SK-N-SH (cell line): ENCODE data around the gene KIF18A. TPM values are rescaled to one million over a fixed set of nuclear protein-coding genes. Genes with fewer than 3 reads are reported as not detected.

Experiments used
- CTCF ChIA-PET: fragments of 300-600, 350-600 bp; formaldehyde crosslinking; extraction: SDS; loops from one replicate; lab custom pipeline; 2021; lab: Yijun Ruan, JAX
- POLR2A ChIA-PET: fragments of 350-600 bp; sonication (Branson Sonifier 250); formaldehyde crosslinking; extraction: SDS; loops from one replicate; lab custom pipeline; 2020; ENCODE audit warnings: antibody characterized with exemption, inconsistent platforms; lab: Yijun Ruan, JAX
- DNase-seq: peaks from one replicate; pipeline ENCODE4 v3.0.0; 2012
- H2AFZ ChIP-seq: fragments of 200-600 bp; sonication (generic); 2 replicates; pipeline ENCODE4 v1.8.1; 2016; ENCODE audit warnings: antibody characterized with exemption, mild to moderate bottlenecking, low read depth
- H3F3A ChIP-seq: fragments of 200-600 bp; sonication (generic); replicated peaks from 2 replicates; pipeline ENCODE3; 2016; ENCODE audit warnings: antibody characterized with exemption, mild to moderate bottlenecking; ENCODE audit not compliant: insufficient read depth
- H3K27ac ChIP-seq, 2 experiments: fragments of 200-500 bp in 1 of 2; fragments of 200-600 bp in 1 of 2; sonication (Bioruptor generic) in 1 of 2; sonication (generic), shearing (Covaris generic) in 1 of 2; 2 replicates each; pipeline versions ENCODE4 v1.5.1 to v1.6.1; 2014 to 2016; ENCODE audit warnings: low read depth in 2 of 2, inconsistent platforms in 1 of 2, low read length in 1 of 2, mild to moderate bottlenecking in 1 of 2, mixed read lengths in 1 of 2
- H3K27me3 ChIP-seq: fragments of 200-600 bp; sonication (generic), shearing (Covaris generic); 2 replicates; pipeline ENCODE4 v1.6.1; 2016; ENCODE audit warnings: mixed run types; ENCODE audit not compliant: insufficient read depth
- H3K36me3 ChIP-seq, 2 experiments: fragments of 200-500 bp in 1 of 2; fragments of 200-600 bp in 1 of 2; sonication (Bioruptor generic) in 1 of 2; sonication (generic) in 1 of 2; replicated peaks in 1 of 2; 2 replicates each; pipeline versions ENCODE3 to v1.5.1; 2014 to 2016; ENCODE audit warnings: low read length in 1 of 2, mild to moderate bottlenecking in 1 of 2; ENCODE audit not compliant: insufficient read depth in 2 of 2, control insufficient read depth in 1 of 2
- H3K4me1 ChIP-seq, 2 experiments: fragments of 200-500 bp in 1 of 2; fragments of 200-600 bp in 1 of 2; sonication (Bioruptor generic) in 1 of 2; sonication (generic), shearing (Covaris generic) in 1 of 2; 2 replicates each; pipeline versions ENCODE4 v1.5.1 to v1.6.1; 2014 to 2016; ENCODE audit warnings: low read depth in 1 of 2, low read length in 1 of 2, mixed run types in 1 of 2; ENCODE audit not compliant: insufficient read depth in 2 of 2, control insufficient read depth in 1 of 2
- H3K4me2 ChIP-seq: fragments of 200-600 bp; sonication (generic), shearing (Covaris generic); 2 replicates; pipeline ENCODE4 v1.6.1; 2017; ENCODE audit warnings: mixed run types
- H3K4me3 ChIP-seq, 2 experiments: fragments of 200-500 bp in 1 of 2; fragments of 200-600 bp in 1 of 2; sonication (Bioruptor generic) in 1 of 2; sonication (generic), shearing (Covaris generic) in 1 of 2; 2 replicates each; pipeline versions ENCODE4 v1.5.1 to v1.8.1; 2014 to 2016; ENCODE audit warnings: low read depth in 2 of 2, inconsistent platforms in 1 of 2, low read length in 1 of 2, mild to moderate bottlenecking in 1 of 2, mixed read lengths in 1 of 2, moderate library complexity in 1 of 2
- H3K79me2 ChIP-seq: fragments of 200-600 bp; sonication (generic); 2 replicates; pipeline ENCODE4 v1.8.1; 2017; ENCODE audit warnings: mild to moderate bottlenecking; ENCODE audit not compliant: insufficient read depth
- H3K9ac ChIP-seq: fragments of 200-600 bp; sonication (generic); 2 replicates; pipeline ENCODE4 v1.6.1; 2017; ENCODE audit warnings: mixed run types
- H3K9me2 ChIP-seq: fragments of 200-600 bp; sonication (generic); 2 replicates; pipeline ENCODE4 v1.6.1; 2017; ENCODE audit warnings: mixed run types
- H3K9me3 ChIP-seq: fragments of 200-600 bp; sonication (generic); 2 replicates; pipeline ENCODE4 v1.6.1; 2017; ENCODE audit warnings: mixed run types, mild to moderate bottlenecking, moderate library complexity
- H4K20me1 ChIP-seq: fragments of 200-600 bp; sonication (generic); 2 replicates; pipeline ENCODE4 v1.6.1; 2017; ENCODE audit warnings: mild to moderate bottlenecking, mixed run types; ENCODE audit not compliant: insufficient read depth
- EZH2phosphoT487 ChIP-seq: fragments of 200-600 bp; sonication (generic); IDR thresholded peaks from 2 replicates; pipeline ENCODE4 v1.6.1; 2017; ENCODE audit warnings: low read depth, mixed run types, mild to moderate bottlenecking, antibody characterized with exemption, moderate library complexity, borderline replicate concordance
- FOXJ3 ChIP-seq: sonication (generic); formaldehyde crosslinking; IDR thresholded peaks from 2 replicates; pipeline ENCODE4 v1.5.1; 2020; ENCODE audit warnings: mild to moderate bottlenecking, missing genetic modification reagents
- RAD21 ChIP-seq: IDR thresholded peaks from 2 replicates; pipeline ENCODE4 v1.6.1; 2012; ENCODE audit warnings: mild to moderate bottlenecking, low read length
- TCF12 ChIP-seq: IDR thresholded peaks from 2 replicates; pipeline ENCODE4 v1.4.0; 2012
- TEAD4 ChIP-seq: IDR thresholded peaks from 2 replicates; pipeline ENCODE4 v1.4.0; 2012; ENCODE audit warnings: mild to moderate bottlenecking, borderline replicate concordance; ENCODE audit not compliant: insufficient read depth
- WGBS: methylation state at CpG from one replicate; pipeline ENCODE4 v1.1.6; 2017; ENCODE audit warnings: low lambda C conversion rate; 5-methylcytosine and 5-hydroxymethylcytosine counted together
- polyA plus RNA-seq, 3 experiments: library from polyadenylated mRNA; depleted of rRNA; stranded (reverse); fragments of >200 nt; gene quantifications; 2 replicates each; pipeline ENCODE4 v1.2.3, GENCODE V29; 2012
- TF ChIP-seq, protein P1 (sequence below): IDR thresholded peaks from 2 replicates; pipeline ENCODE4 v1.4.0; 2012; ENCODE audit warnings: low read depth, borderline replicate concordance
- TF ChIP-seq, protein P2 (sequence below): fragments of 150-350 bp; IDR thresholded peaks from 2 replicates; pipeline ENCODE4 v1.6.1; 2017; ENCODE audit warnings: antibody characterized with exemption, low read length, low read depth, borderline replicate concordance
- TF ChIP-seq, protein P3 (sequence below): IDR thresholded peaks from 2 replicates; pipeline ENCODE4 v1.4.0; 2012; ENCODE audit warnings: low read depth, borderline replicate concordance

Gene KIF18A
- polyA plus RNA-seq, 1 of the 3 experiments (the other 2 are of a cell fraction), result 3.8 TPM

- Histone ChIP-seq H3K9me2 (no peaks in the 10 kb centered on the region), H3K4me1 (peaks cover 0 to under 1% of the 10 kb centered on the region in 2 experiments; a peak in 1 of 4 replicates), H3K27me3 (no peaks in the 10 kb centered on the region), H3K27ac (no peak overlapping the region), H3K4me2 (no peak overlapping the region), H3K9ac (no peak overlapping the region), H3K4me3 (no peak overlapping the region), H3F3A (peaks cover under 1% of the 10 kb centered on the region), H4K20me1 (no peaks in the 10 kb centered on the region), H3K36me3 (peaks cover 4 to 12% of the 10 kb centered on the region in 2 experiments), H2AFZ (no peak overlapping the region), H3K79me2 (no peaks in the 10 kb centered on the region), H3K9me3 (no peaks in the 10 kb centered on the region)
- DNase-seq, result no peak
- 81% methylated on average over 3 of the region's 3 CpGs for WGBS
- TF ChIP-seq RAD21 (no peak), FOXJ3 (CRISPR knock-in tag) (no peak), TEAD4 (no peak), TCF12 (no peak), EZH2phosphoT487 (no peak)
- TF ChIP-seq, protein P1, sequence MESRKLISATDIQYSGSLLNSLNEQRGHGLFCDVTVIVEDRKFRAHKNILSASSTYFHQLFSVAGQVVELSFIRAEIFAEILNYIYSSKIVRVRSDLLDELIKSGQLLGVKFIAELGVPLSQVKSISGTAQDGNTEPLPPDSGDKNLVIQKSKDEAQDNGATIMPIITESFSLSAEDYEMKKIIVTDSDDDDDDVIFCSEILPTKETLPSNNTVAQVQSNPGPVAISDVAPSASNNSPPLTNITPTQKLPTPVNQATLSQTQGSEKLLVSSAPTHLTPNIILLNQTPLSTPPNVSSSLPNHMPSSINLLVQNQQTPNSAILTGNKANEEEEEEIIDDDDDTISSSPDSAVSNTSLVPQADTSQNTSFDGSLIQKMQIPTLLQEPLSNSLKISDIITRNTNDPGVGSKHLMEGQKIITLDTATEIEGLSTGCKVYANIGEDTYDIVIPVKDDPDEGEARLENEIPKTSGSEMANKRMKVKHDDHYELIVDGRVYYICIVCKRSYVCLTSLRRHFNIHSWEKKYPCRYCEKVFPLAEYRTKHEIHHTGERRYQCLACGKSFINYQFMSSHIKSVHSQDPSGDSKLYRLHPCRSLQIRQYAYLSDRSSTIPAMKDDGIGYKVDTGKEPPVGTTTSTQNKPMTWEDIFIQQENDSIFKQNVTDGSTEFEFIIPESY, result no peak
- TF ChIP-seq, protein P2, sequence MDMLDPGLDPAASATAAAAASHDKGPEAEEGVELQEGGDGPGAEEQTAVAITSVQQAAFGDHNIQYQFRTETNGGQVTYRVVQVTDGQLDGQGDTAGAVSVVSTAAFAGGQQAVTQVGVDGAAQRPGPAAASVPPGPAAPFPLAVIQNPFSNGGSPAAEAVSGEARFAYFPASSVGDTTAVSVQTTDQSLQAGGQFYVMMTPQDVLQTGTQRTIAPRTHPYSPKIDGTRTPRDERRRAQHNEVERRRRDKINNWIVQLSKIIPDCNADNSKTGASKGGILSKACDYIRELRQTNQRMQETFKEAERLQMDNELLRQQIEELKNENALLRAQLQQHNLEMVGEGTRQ, result no peak
- ChIA-PET CTCF (no interaction called here), POLR2A (no interaction called here)
These were observed 63.8 kb downstream of the KIF18A start for GRCh38 chr11:28043930-28044709.

DNA sequence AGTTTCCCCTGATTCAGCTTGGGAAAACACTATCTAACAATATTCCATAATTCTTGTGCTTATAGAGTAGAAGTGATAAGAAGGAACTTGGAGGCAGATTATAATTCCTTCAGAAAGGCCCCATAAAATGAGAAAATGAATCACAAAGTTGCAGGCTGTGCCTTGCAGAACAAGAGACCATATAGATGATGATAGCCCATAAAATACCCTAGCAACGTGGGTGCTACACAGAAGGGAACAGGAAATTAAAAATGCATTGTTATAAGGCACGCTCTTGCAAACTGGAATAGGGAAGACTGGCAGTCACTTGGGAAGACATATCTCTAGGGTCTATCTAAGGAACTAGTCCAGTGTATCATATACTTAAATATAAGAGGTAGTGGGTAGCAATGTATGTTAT lies 67.6 kb downstream of the KIF18A start:
- Histone ChIP-seq H3F3A (no peaks in the 10 kb centered on the region), H3K9me2 (no peaks in the 10 kb centered on the region), H3K79me2 (no peaks in the 10 kb centered on the region), H3K27me3 (no peaks in the 10 kb centered on the region), H3K27ac (no peak overlapping the region), H3K4me1 (no peaks in the 10 kb centered on the region), H3K4me2 (no peak overlapping the region), H3K9ac (no peak overlapping the region), H3K9me3 (no peaks in the 10 kb centered on the region), H3K36me3 (peaks cover 10 to 25% of the 10 kb centered on the region in 2 experiments), H4K20me1 (no peaks in the 10 kb centered on the region), H3K4me3 (no peak overlapping the region), H2AFZ (no peak overlapping the region)
- POLR2A ChIA-PET, result no interaction called here
- CTCF ChIA-PET, result interaction anchor here (1.8 kb wide), 1 partner anchor 16 kb away, joined by 4 read pairs; no protein-coding TSS in a partner anchor
- WGBS, result 95% methylated on average over 2 of the region's 2 CpGs
- TF ChIP-seq, protein P3, sequence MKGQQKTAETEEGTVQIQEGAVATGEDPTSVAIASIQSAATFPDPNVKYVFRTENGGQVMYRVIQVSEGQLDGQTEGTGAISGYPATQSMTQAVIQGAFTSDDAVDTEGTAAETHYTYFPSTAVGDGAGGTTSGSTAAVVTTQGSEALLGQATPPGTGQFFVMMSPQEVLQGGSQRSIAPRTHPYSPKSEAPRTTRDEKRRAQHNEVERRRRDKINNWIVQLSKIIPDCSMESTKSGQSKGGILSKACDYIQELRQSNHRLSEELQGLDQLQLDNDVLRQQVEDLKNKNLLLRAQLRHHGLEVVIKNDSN, result no peak
- no peak for TF ChIP-seq TCF12
- no peak for DNase-seq
